ENCODE measurements around the gene OR4D5. TPM values are rescaled to one million over a fixed set of nuclear protein-coding genes. Genes with fewer than 3 reads are reported as not detected.

The OR4D5 gene
- total RNA-seq, 2 experiments from 2014 or later: not detected

- POLR2A ChIA-PET: no interaction called here
- no peak for DNase-seq
- no peak overlapping the region for H3K27ac Mint-ChIP-seq
- no peak for ATAC-seq (ENCODE audit: low read depth)
- no peak overlapping the region for H3K4me3 Mint-ChIP-seq
- no peaks in the 10 kb centered on the region for H3K4me1 Mint-ChIP-seq
- H3K9me3 Mint-ChIP-seq: no peaks in the 10 kb centered on the region
- H3K27me3 Mint-ChIP-seq: peaks cover 4% of the 10 kb centered on the region
- H3K36me3 Mint-ChIP-seq: no peaks in the 10 kb centered on the region
These were observed 37.5 kb downstream of the OR4D5 start for GRCh38 chr11:123976770-123977560.

- Mint-ChIP-seq H3K4me3 (no peak within 1 kb of the TSS), H3K27me3 (peaks cover 4% of the 10 kb centered on the region), H3K9me3 (peaks cover 1% of the 10 kb centered on the region), H3K36me3 (no peaks in the 10 kb centered on the region), H3K4me1 (no peaks in the 10 kb centered on the region), H3K27ac (no peak within 1 kb of the TSS)
- DNase-seq: no peak
- POLR2A ChIA-PET: no interaction called here
- no peak for ATAC-seq (ENCODE audit: low read depth)
These were observed 38.4 kb downstream of the OR4D5 start, which contains the start of gene OR10S1 for GRCh38 chr11:123977731-123978347. Gene OR10S1, minus strand, starts transcription at chr11:123977781. Its CDS starts 117 bp downstream, at chr11:123977664.

- Mint-ChIP-seq H3K36me3 (no peaks in the 10 kb centered on the region), H3K9me3 (peaks cover 7% of the 10 kb centered on the region), H3K27ac (no peak overlapping the region), H3K4me1 (no peaks in the 10 kb centered on the region), H3K4me3 (no peak overlapping the region), H3K27me3 (peaks cover 4% of the 10 kb centered on the region)
- no peak for ATAC-seq (ENCODE audit: low read depth)
- POLR2A ChIA-PET: no interaction called here
- DNase-seq: no peak
These were observed 39.9 kb downstream of the OR4D5 start for GRCh38 chr11:123979311-123979710.

Other genes starting within 250 kb of the OR4D5 start
- gene ZNF202, start 198.0 kb upstream of the OR4D5 start, total RNA-seq: 10 to 100 TPM; 14.9 to 18.0 TPM
- not detected for gene OR6X1, start 185.1 kb upstream of the OR4D5 start, total RNA-seq
- not detected for gene OR6M1, start 133.3 kb upstream of the OR4D5 start, total RNA-seq
- gene TMEM225, start 53.9 kb upstream of the OR4D5 start, total RNA-seq: not detected
- not detected for gene OR8D4, start 37.5 kb upstream of the OR4D5 start, total RNA-seq
- not detected for gene OR6T1, start 4.2 kb downstream of the OR4D5 start, total RNA-seq
- not detected for gene OR10S1, start 38.2 kb downstream of the OR4D5 start, total RNA-seq
- gene OR10G6, start 55.5 kb downstream of the OR4D5 start, total RNA-seq: not detected
- gene OR10G4, start 73.4 kb downstream of the OR4D5 start, total RNA-seq: not detected
- not detected for gene OR10G9, start 83.4 kb downstream of the OR4D5 start, total RNA-seq
- gene OR10G8, start 87.2 kb downstream of the OR4D5 start, total RNA-seq: not detected
- not detected for gene OR10G7, start 101.7 kb downstream of the OR4D5 start, total RNA-seq
- 1 to 10 TPM; 6.9 to 7.7 TPM for gene VWA5A, start 175.8 kb downstream of the OR4D5 start, total RNA-seq
- gene OR10D3, start 243.7 kb downstream of the OR4D5 start, total RNA-seq: not detected